CD4-positive, alpha-beta memory T cell (primary cell): Measurements from ENCODE around the gene TARBP2. TPM values are rescaled to one million over a fixed set of nuclear protein-coding genes. Genes with fewer than 3 reads are reported as not detected.

Experiments used
- CTCF ChIA-PET: fragments of 350-600 bp; sonication (Branson Sonifier 250); formaldehyde crosslinking; loops from one replicate; lab custom pipeline; 2021; ENCODE audit warnings: inconsistent platforms; ENCODE audit not compliant: partially characterized antibody; lab: Charles Lee
- POLR2A ChIA-PET: fragments of 350-600 bp; sonication (Branson Sonifier 250); formaldehyde crosslinking; loops from one replicate; lab custom pipeline; 2021; ENCODE audit not compliant: partially characterized antibody; lab: Charles Lee
- DNase-seq, 5 donors: peaks; one replicate each; pipeline versions ENCODE4 v3.0.0 to v3.0.0-alpha.2; 2020 to 2022; ENCODE audit warnings: mixed read lengths in 1 of 5
- H3K27ac ChIP-seq: one replicate; pipeline ENCODE4 v1.7.0; 2013; ENCODE audit warnings: low read depth, low read length
- H3K27me3 ChIP-seq: 2 replicates; pipeline ENCODE4 v1.7.0; 2013; ENCODE audit warnings: mild to moderate bottlenecking, low read length, moderate library complexity; ENCODE audit not compliant: insufficient read depth
- H3K36me3 ChIP-seq: 2 replicates; pipeline ENCODE4 v1.7.0; 2013; ENCODE audit warnings: mild to moderate bottlenecking, low read length, moderate library complexity; ENCODE audit not compliant: insufficient read depth
- H3K4me1 ChIP-seq: 2 replicates; pipeline ENCODE4 v1.7.0; 2013; ENCODE audit warnings: mild to moderate bottlenecking, low read length, moderate library complexity; ENCODE audit not compliant: insufficient read depth
- H3K4me3 ChIP-seq, 2 donors: one replicate each; pipeline ENCODE4 v1.7.0; 2013; ENCODE audit warnings: low read length in 2 of 2, mild to moderate bottlenecking in 1 of 2
- H3K9me3 ChIP-seq, 2 donors: one replicate each; pipeline ENCODE4 v1.7.0; 2013; ENCODE audit warnings: low read length in 2 of 2, control low read depth in 1 of 2; ENCODE audit not compliant: control insufficient read depth in 1 of 2
- H3K27ac Mint-ChIP-seq, 7 donors: one replicate each; pipeline ENCODE4 v1.8.0; 2020 to 2021; ENCODE audit warnings: mixed read lengths in 7 of 7, mild to moderate bottlenecking in 6 of 7, inconsistent platforms in 3 of 7, moderate library complexity in 3 of 7
- H3K27me3 Mint-ChIP-seq, 2 donors: one replicate each; pipeline ENCODE4 v1.8.0; 2020 to 2021; ENCODE audit warnings: mixed read lengths in 2 of 2
- H3K36me3 Mint-ChIP-seq, 2 donors: one replicate each; pipeline ENCODE4 v1.8.0; 2020 to 2021; ENCODE audit warnings: mixed read lengths in 2 of 2, inconsistent platforms in 1 of 2, mild to moderate bottlenecking in 1 of 2
- H3K4me1 Mint-ChIP-seq, 4 donors: one replicate each; pipeline ENCODE4 v1.8.0; 2020 to 2021; ENCODE audit warnings: mixed read lengths in 4 of 4, mild to moderate bottlenecking in 1 of 4
- H3K4me3 Mint-ChIP-seq, 8 donors: one replicate each; pipeline ENCODE4 v1.8.0; 2020 to 2021; ENCODE audit warnings: mixed read lengths in 8 of 8, mild to moderate bottlenecking in 7 of 8, moderate library complexity in 6 of 8, inconsistent platforms in 3 of 8
- H3K9me3 Mint-ChIP-seq, 8 donors: one replicate each; pipeline ENCODE4 v1.8.0; 2020 to 2021; ENCODE audit warnings: mixed read lengths in 8 of 8, mild to moderate bottlenecking in 5 of 8, inconsistent platforms in 3 of 8, moderate library complexity in 1 of 8
- intact Hi-C: fragments of 100-400 bp; cut with micrococcal nuclease; formaldehyde crosslinking; loops from one replicate; pipeline ENCODE4 v1.15.1; 2023
- polyA plus RNA-seq, 2 donors: library from polyadenylated mRNA; unstranded; fragments of 300-500 nt; fragmentation: Illumina TruSeq; gene quantifications; one replicate each; pipeline ENCODE4 v1.2.3, GENCODE V29; 2021
- total RNA-seq, 2 experiments: library from RNA; stranded (reverse); gene quantifications; one replicate each; pipeline ENCODE4 v1.2.3, GENCODE V29; 2021

TARBP2 gene
- total and polyA plus RNA-seq, 4 experiments from 2014 or later, result 24.5 to 37.0 (median 30.0) TPM

- Mint-ChIP-seq H3K27me3 (no peaks in the 10 kb centered on the region), H3K4me1 (peaks cover 15 to 56% (median 39%) of the 10 kb centered on the region in 4 donors), H3K4me3 (peak overlapping the region; percentile 88 to 98 (median 90)), H3K9me3 (no peaks in the 10 kb centered on the region), H3K36me3 (peaks cover 0 to 2% of the 10 kb centered on the region in 2 donors), H3K27ac (peak overlapping the region; percentile 86 to 99 (median 96))
- CTCF ChIA-PET, result interaction anchor here (1.7 to 5.5 kb wide), 3 partner anchors 16 to 141 kb away, joined by 6 to 27 read pairs (median 11); no protein-coding TSS in a partner anchor
- no peaks in the 10 kb centered on the region for H3K36me3 ChIP-seq
- intact Hi-C loops, result loop anchor here (1.0 kb wide), 2 partner anchors 8 to 52 kb away; partner anchors contain the start of genes PRR13 and TARBP2
- POLR2A ChIA-PET, result interaction anchor here (0.6 to 5.6 kb wide), 12 partner anchors 6 to 133 kb away, joined by 3 to 60 read pairs (median 4); partner anchors contain the start of genes ATF7, MAP3K12, PCBP2 and PRR13
- no peaks in the 10 kb centered on the region for H3K27me3 ChIP-seq
- peak overlapping the region; percentile 75 for H3K27ac ChIP-seq
- no peaks in the 10 kb centered on the region for H3K9me3 ChIP-seq
- H3K4me3 ChIP-seq, result peak overlapping the region; percentile 45 to 93
- peak; percentile 82 to 91 (median 83) for DNase-seq
- peaks cover 26% of the 10 kb centered on the region for H3K4me1 ChIP-seq
These were observed 8.1 kb upstream of the TARBP2 start for GRCh38 chr12:53492830-53493609.

- Histone ChIP-seq H3K36me3 (no peaks in the 10 kb centered on the region), H3K9me3 (no peaks in the 10 kb centered on the region), H3K4me3 (peak overlapping the region; percentile 45 to 93), H3K27me3 (no peaks in the 10 kb centered on the region), H3K27ac (peak overlapping the region; percentile 75), H3K4me1 (peaks cover 34% of the 10 kb centered on the region)
- Mint-ChIP-seq H3K27ac (peak overlapping the region; percentile 86 to 99 (median 96)), H3K36me3 (peaks cover 0 to 2% of the 10 kb centered on the region in 2 donors), H3K9me3 (no peaks in the 10 kb centered on the region), H3K4me3 (peak overlapping the region; percentile 88 to 98 (median 90)), H3K27me3 (no peaks in the 10 kb centered on the region), H3K4me1 (peaks cover 22 to 63% (median 46%) of the 10 kb centered on the region in 4 donors)
- ChIA-PET CTCF (interaction anchor here (1.2 to 5.5 kb wide), 3 partner anchors 15 to 172 kb away, joined by 5 to 27 read pairs (median 6); partner anchors contain the start of gene AAAS), POLR2A (interaction anchor here (0.6 to 1.8 kb wide), 11 partner anchors 7 to 132 kb away, joined by 3 to 7 read pairs (median 4); partner anchors contain the start of genes ATF7, PCBP2 and PRR13)
- intact Hi-C loops, result loop anchor here (1.0 kb wide), 2 partner anchors 8 to 52 kb away; partner anchors contain the start of genes PRR13 and TARBP2
- peak in 1 of 5 donors; percentile 12 for DNase-seq
These were observed 7.3 kb upstream of the TARBP2 start for GRCh38 chr12:53493610-53494391.

GRCh38 chr12:53495903-53496751 is 5.0 kb upstream of the TARBP2 start:
- Mint-ChIP-seq H3K27ac (peak overlapping the region in 4 of 7 donors; percentile 42 to 80 (median 54)), H3K4me1 (peaks cover 28 to 77% (median 55%) of the 10 kb centered on the region in 4 donors), H3K4me3 (peak overlapping the region in 7 of 8 donors; percentile 0 to 49 (median 23)), H3K27me3 (no peaks in the 10 kb centered on the region), H3K36me3 (peaks cover 0 to 4% of the 10 kb centered on the region in 2 donors), H3K9me3 (no peaks in the 10 kb centered on the region)
- ChIA-PET CTCF (interaction anchor here (5.5 kb wide), 1 partner anchor 13 kb away, joined by 27 read pairs; no protein-coding TSS in a partner anchor), POLR2A (interaction anchor here (0.6 to 7.2 kb wide), 3 partner anchors 43 to 116 kb away, joined by 3 to 54 read pairs (median 5); partner anchors contain the start of genes PRR13 and SP1)
- no peak overlapping the region for H3K27ac ChIP-seq
- no peak overlapping the region for H3K4me3 ChIP-seq
- intact Hi-C loops, result no loop called here
- no peaks in the 10 kb centered on the region for H3K27me3 ChIP-seq
- peaks cover 46% of the 10 kb centered on the region for H3K4me1 ChIP-seq
- no peaks in the 10 kb centered on the region for H3K9me3 ChIP-seq
- DNase-seq, result no peak
- H3K36me3 ChIP-seq, result no peaks in the 10 kb centered on the region

GRCh38 chr12:53496752-53497032 is 4.4 kb upstream of the TARBP2 start:
- Histone ChIP-seq H3K9me3 (no peaks in the 10 kb centered on the region), H3K4me3 (no peak overlapping the region), H3K27me3 (no peaks in the 10 kb centered on the region), H3K36me3 (no peaks in the 10 kb centered on the region), H3K4me1 (peaks cover 50% of the 10 kb centered on the region), H3K27ac (no peak overlapping the region)
- Mint-ChIP-seq H3K9me3 (no peaks in the 10 kb centered on the region), H3K4me1 (peaks cover 28 to 81% (median 55%) of the 10 kb centered on the region in 4 donors), H3K27me3 (no peaks in the 10 kb centered on the region), H3K4me3 (peak overlapping the region in 1 of 8 donors; percentile 0), H3K36me3 (peaks cover 0 to 4% of the 10 kb centered on the region in 2 donors), H3K27ac (peak overlapping the region in 1 of 7 donors; percentile 42)
- ChIA-PET CTCF (no interaction called here), POLR2A (interaction anchor here (6.2 to 7.2 kb wide), 2 partner anchors 55 to 174 kb away, joined by 54 to 75 read pairs; partner anchors contain the start of genes AAAS and PRR13)
- intact Hi-C loops, result no loop called here
- no peak for DNase-seq

GRCh38 chr12:53497461-53497860 is 3.6 kb upstream of the TARBP2 start:
- H3K27ac Mint-ChIP-seq, result peak overlapping the region in 4 of 7 donors; percentile 43 to 93 (median 88)
- H3K36me3 Mint-ChIP-seq, result peaks cover 0 to 4% of the 10 kb centered on the region in 2 donors
- intact Hi-C loops, result no loop called here
- Histone ChIP-seq H3K9me3 (no peaks in the 10 kb centered on the region), H3K27ac (no peak overlapping the region), H3K4me3 (no peak overlapping the region), H3K27me3 (no peaks in the 10 kb centered on the region), H3K4me1 (peaks cover 57% of the 10 kb centered on the region), H3K36me3 (no peaks in the 10 kb centered on the region)
- peaks cover 26 to 80% (median 55%) of the 10 kb centered on the region in 4 donors for H3K4me1 Mint-ChIP-seq
- no peaks in the 10 kb centered on the region for H3K27me3 Mint-ChIP-seq
- POLR2A ChIA-PET, result interaction anchor here (1.0 to 7.2 kb wide), 8 partner anchors 7 to 175 kb away, joined by 4 to 75 read pairs (median 48); partner anchors contain the start of genes AAAS, PRR13 and SP1
- CTCF ChIA-PET, result interaction anchor here (1.2 to 1.4 kb wide), 2 partner anchors 16 to 176 kb away, joined by 3 to 5 read pairs; partner anchors contain the start of gene AAAS
- no peak for DNase-seq
- H3K9me3 Mint-ChIP-seq, result no peaks in the 10 kb centered on the region
- peak overlapping the region in 7 of 8 donors; percentile 20 to 93 (median 86) for H3K4me3 Mint-ChIP-seq

GRCh38 chr12:53498235-53498630 is 2.9 kb upstream of the TARBP2 start:
- Mint-ChIP-seq H3K4me3 (peak overlapping the region; percentile 82 to 93 (median 92)), H3K27me3 (no peaks in the 10 kb centered on the region), H3K9me3 (no peaks in the 10 kb centered on the region), H3K36me3 (peaks cover 0 to 4% of the 10 kb centered on the region in 2 donors), H3K27ac (peak overlapping the region; percentile 83 to 97 (median 93)), H3K4me1 (peaks cover 24 to 77% (median 54%) of the 10 kb centered on the region in 4 donors)
- intact Hi-C loops, result no loop called here
- DNase-seq, result no peak
- Histone ChIP-seq H3K4me1 (peaks cover 56% of the 10 kb centered on the region), H3K9me3 (no peaks in the 10 kb centered on the region), H3K4me3 (peak overlapping the region; percentile 36 to 79), H3K36me3 (no peaks in the 10 kb centered on the region), H3K27ac (no peak overlapping the region), H3K27me3 (no peaks in the 10 kb centered on the region)
- ChIA-PET CTCF (interaction anchor here (0.6 to 1.4 kb wide), 3 partner anchors 12 to 177 kb away, joined by 3 to 5 read pairs (median 3); partner anchors contain the start of gene AAAS), POLR2A (interaction anchor here (0.6 to 7.2 kb wide), 10 partner anchors 8 to 424 kb away, joined by 3 to 75 read pairs (median 40); partner anchors contain the start of genes AAAS, PRR13 and SP1)
